Measurements from ENCODE around the gene HEXD.

- TF ChIP-seq CTCF (IDR thresholded peaks at IDR 0.05; ENCODE audit: low read length) (no peak), EZH2phosphoT487 (IDR thresholded peaks at IDR 0.05; ENCODE audit: low read length) (no peak), EZH2 (optimal IDR thresholded peaks at IDR 0.05; ENCODE audit: low read depth, low read length) (no peak)
Observed at GRCh38 chr17:82412535-82413520, 5.3 kb upstream of the HEXD start.
